Activated T-cell treated with anti-CD3 and anti-CD28 coated beads, Interleukin-2, amount 50 U/mL, for 48 hours (primary cell): ENCODE results near the gene RABGAP1L.
A peak's percentile ranks its signal among the peaks of the same experiment; 100 is the strongest.

ENCODE experiments used
- DNase-seq, 2 experiments: peaks; one replicate each; pipeline ENCODE4 v3.0.0-alpha.2; 2020

RABGAP1L gene

DNA sequence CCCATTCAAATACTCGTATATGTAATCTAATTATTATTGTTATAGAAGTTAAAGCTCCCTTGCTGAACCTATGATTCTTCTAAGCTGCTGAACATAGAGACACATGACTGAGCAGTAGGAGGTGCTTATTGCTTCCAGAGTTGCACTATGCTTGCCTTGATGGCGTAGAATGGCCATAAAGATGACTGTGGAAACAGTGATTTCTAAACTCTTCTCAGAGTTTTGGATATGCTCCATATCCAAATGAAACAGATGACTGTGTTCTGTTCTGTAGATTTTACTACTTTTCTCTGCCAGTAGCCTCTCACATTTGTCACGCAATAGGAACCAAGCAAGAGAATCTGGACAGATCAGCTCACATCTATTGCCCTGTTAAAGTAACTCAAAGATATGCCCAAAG, 752.3 kb downstream of the RABGAP1L start:
- DNase-seq = no peak

DNA sequence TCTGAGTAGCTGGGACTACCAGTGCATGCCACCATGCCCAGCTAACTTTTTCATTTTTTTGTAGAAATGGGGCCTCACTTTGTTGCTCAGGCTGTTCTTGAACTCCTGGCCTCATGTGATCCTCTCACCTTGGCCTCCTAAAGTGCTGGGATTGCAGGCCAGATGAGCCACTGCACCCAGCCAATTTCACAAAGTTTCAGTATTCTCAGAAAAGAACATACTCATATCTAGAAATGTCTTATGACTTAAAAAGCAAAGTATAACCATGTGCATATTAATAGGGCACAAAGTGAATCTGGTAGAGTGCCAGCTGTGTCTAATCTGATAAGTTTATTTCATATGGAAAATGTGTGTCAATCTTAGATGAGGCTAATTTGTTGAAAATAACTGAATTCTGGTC, 752.9 kb downstream of the RABGAP1L start:
- DNase-seq = peak; percentile 46 to 53

DNA sequence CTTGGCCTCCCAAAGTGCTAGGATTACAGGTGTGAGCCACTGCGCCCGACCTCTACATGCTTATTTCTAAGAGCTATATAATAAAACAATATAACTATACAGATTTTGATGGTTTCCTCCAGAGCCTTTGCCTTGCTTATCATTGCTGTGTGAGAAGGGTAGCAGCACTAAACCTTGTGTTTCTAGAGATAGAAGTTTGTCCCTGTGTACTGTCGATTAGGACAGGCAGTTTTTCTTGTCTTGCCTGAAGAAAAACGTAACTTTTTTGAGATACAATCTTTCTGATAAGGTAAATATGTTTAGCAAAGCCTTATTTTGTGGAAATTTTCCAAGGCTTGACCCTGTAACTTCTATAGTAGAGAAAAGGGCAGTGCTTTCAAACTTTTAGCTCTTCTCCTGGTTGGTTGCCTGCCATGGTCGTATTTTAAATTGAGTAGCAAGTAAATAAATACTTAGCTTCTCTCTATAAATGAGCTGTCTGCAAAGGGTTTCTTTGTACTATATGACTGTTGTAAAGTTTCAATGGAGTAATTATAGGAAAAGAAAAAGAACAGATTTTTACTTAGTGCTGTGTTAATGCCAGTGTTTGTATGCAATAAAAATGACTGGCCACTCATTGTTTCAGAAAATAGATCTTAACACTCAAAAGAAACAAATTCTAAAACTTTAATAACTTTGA, 754.0 kb downstream of the RABGAP1L start:
- DNase-seq = no peak

DNA sequence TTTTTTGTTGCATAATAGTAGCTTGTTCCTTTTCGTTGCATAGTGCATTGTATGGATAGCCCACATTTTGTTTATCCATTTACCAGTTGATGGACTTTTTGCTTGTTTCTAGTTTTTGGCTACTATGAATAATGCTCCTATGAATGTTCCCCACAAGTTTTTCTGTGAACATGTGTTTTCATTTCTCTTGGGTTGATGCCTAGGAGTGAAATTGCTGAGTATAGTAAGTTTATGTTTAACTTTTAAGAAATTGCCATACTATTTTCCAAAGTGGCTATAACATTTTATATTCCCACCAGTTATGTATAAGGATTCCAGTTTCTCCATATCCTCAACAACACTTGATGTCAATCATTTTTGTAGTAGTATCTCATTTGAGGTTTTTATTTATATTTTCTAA, 755.7 kb downstream of the RABGAP1L start:
- no peak for DNase-seq

DNA sequence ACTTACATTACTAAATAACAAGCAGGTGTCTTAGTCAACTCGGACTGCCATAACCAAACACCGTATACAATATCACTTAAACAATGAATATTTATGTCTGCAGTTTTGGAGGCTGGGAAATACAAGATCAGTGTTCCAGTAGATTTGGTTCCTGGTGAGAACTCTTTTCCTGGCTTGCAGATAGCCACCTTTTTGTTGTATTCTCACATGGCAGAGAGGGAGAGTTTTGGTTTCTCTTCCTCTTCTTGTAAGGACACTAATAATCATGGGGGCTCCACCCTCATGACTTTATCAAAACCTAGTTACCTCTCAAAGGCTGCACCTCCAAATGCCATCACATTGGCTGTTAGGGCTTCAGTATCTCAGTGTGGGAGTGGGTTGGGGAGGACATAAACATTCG, 757.5 kb downstream of the RABGAP1L start:
- DNase-seq = no peak

DNA sequence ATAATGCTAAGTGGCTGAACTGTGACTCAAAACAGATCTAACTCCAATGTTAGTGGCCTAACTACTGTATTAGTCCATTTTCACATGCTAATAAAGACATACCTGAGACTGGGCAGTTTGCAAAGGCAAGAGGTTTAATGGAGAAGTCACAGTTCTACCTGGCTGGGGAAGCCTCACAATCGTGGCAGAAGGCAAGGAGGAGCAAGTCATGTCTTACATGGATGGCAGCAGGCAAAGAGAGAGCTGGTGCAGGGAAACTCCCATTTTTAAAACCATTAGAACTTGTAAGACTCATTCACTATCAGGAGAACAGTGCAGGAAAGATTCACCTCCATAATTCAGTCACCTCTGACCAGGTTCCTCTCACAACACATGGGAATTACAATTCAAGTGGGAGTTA, 760.8 kb downstream of the RABGAP1L start:
- DNase-seq = no peak

DNA sequence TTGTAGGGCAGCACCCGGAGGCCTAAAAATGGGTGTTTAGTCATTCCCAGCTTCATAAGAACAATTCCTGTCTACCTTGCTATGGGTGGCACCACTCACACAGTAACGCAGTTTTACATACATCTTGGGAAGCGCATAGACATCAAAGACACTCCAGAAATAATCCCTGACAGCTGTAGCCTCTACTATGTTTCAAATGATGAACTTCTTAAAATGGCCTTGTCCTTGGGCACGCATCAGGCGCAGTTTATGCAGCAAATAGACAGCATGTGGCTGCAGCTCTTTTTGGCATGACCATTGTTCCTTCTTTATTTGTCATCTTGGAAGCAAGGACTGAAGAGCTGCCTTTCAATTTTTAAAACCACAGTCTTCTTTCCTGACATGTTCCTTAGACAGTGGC, 762.8 kb downstream of the RABGAP1L start:
- DNase-seq = no peak

DNA sequence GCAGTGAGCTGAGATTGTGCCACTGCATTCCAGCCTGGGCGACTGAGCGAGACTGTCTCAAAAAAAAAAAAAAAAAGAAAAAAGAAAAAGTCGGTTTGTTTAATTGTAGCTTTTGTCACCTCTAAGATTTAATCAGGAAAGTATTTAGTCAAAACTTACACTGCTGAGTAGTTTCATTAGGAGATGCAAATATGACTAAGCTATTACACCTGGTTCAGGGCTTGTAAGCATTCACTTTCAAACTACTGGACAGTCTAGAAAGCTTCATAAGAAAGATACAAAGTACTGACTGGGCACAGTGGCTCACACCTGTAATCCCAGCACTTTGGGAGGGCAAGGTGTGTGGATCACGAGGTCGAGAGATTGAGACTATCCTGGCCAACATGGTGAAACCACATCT, 764.5 kb downstream of the RABGAP1L start:
- DNase-seq = no peak

DNA sequence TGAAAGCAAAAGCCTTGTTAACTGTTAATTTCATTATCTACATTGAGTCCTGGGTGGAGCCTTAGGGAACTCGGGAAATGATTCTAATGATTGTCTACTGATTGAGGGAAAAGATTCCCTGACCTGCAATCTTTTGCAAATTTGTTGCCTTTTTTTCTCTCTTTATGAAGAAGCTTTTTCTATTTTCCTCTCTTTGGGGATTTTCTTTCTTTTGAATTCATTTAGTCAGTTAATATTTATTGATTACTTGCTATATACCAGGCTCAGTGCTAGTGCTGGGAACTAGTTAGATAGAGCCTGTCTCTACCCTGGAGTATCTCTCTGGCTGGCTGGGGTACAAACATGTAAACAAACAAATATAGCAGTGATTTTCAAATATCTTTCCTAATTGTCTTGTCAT, 769.2 kb downstream of the RABGAP1L start:
- no peak for DNase-seq

DNA sequence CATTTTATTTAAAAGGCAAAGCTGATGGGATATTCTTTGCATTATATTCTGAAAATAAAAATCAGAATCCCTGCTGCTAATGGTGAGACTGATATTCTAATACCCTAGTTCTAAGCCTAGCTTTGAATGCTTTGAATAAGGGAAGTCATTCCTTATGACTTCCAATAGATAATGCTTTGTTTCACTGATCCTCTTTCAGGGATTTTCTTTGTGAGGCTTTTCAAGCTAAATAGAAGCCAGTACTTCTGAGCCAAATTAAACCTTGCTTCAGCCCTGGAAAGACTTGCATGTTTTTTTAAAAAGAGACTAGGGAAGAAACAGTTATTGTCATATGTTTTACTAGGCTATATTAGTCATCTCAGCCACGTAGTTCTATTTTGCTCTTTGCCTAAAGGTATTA, 771.9 kb downstream of the RABGAP1L start:
- no peak for DNase-seq

DNA sequence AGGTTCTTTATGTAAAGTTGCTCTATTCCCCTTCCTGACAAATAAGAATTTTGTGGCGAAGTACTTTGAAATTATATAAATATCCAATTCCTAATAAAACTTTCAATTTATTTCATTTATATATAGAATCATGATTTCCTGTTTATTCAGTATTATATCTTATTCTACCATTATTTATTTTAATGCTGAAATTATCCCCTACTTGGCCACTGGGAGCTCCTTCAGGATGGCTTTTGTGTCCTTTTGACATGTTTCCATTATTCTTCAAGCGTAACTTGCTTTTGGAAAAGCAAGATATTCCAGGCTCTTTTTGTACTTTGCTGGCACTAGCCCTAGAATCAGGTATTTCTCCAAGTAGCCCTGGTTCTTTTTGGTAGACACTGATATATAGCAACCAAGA, 773.3 kb downstream of the RABGAP1L start:
- DNase-seq = no peak

DNA sequence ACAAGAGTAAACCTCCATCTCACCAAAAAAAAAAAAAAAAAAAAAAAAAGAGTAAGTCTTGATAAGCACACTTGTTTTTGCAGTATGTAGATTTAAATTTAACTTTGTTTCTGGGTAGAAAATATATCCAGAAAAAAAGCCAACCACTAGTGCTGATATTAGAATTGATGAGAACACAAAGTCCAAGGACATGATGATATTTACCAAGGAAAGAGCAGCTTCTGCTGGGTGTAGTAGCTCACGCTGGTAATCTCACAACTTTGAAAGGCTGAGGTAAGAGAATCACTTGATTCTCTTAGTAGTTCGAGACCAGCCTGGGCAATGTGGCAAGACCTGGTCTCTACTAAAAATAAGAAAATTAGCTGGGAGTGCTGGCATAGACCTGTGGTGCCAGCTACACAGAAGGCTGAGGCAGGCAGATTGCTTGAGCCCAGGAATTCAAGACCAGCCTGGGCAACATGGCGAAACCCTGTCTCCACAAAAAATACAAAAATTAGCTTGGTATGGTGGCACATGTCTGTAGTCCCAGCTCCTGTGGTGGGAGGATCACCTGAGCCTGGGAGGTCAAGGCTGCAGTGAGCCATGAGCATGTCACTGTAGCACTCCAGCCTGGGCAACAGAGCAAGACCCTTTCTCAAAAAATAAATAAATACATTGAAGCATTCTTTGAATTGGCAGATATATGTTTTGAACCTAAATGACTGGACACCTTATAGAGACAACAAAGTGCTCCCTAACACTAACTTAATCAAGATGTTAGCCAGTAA, 776.8 kb downstream of the RABGAP1L start:
- DNase-seq = no peak

DNA sequence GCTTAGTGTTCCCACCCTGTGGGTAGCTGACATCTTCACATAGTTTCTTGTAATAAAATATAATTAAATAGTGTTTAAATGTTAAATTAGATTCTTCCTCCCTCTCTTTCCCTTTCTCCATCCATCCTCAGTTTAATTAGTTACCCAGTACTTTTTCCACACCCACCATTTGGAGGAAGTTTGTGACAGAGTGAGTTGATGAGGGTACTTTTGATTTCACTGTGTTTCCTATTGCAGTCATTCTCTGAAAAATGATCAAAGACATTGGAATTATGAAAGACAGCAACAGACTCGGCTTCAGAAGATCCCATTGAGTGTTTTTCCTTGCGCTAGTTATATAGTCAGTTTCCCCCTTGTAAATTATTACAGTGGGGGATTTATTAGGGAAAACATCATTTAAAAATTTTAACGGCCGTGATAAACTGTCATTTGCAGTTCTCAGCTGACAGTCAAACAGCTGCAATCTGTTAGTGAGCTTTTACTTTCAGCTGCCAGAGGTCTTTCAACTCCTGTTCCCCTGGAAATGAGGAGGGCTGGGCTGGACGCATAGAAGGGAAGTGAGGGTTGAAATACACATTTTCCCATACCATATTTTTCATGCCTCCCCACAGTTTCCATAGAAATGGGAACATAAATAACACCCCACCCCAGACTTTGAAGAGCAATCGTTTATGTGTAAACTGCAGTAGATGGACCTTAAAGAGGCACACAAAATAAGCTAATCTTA, 779.1 kb downstream of the RABGAP1L start:
- no peak for DNase-seq

DNA sequence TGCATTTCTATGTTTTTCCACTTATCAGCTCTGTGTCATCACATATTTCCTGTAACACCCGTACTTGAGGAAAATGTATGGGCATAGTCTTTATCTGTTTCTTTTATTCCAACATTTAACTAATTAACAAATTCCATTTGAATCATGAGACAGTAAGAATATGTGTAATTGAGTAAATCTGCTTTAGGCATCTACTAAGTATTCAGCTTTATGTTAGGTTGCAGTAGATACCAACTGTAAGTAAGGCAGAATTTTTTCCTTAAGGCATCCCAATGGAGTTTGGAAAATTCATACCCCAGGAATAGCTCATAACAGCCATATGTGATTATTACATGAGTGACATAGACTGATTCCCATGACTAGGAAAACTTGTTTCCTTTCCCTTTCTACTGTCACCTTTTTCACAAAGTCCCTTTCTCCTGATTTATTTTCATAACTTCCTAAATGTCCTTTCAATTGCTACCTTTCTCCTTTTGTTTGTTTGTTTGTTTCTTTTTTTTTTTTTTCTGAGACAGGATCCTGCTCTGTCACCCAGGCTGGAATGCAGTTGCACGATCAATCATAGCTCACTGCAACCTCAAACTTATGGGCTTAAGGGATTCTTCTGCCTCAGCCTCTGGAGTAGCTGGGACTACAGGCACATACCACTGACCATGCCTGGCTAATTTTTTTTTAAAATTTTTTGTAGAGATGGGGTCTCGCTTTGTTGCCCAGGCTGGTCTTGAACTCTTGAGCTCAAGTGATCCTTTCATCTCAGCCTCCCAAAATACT, 780.6 kb downstream of the RABGAP1L start:
- DNase-seq = no peak

DNA sequence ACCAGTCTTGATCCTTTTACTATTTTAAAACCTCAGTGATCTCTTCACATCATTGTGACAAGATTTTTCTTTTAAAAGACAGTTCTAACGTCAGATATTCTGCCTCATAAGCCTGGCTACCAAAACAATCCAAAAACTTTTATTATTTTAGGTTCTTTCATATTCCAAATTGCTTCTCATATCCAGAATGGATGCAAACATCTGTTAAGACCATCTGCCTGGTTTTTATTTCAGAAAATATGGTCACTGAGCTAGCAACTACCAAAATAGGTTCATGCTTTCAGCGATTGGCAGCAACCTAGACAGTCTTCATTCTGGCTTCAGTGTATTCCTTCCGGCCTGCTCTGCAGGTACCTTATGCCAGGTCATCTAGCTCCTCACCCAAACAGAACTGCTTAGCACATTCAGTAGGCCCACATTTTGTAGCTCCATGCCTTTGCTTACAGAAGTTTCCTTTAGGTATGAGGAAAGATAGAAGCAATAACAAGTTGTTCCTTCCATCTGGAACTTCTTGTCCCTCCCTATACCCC, 781.4 kb downstream of the RABGAP1L start:
- DNase-seq = no peak

DNA sequence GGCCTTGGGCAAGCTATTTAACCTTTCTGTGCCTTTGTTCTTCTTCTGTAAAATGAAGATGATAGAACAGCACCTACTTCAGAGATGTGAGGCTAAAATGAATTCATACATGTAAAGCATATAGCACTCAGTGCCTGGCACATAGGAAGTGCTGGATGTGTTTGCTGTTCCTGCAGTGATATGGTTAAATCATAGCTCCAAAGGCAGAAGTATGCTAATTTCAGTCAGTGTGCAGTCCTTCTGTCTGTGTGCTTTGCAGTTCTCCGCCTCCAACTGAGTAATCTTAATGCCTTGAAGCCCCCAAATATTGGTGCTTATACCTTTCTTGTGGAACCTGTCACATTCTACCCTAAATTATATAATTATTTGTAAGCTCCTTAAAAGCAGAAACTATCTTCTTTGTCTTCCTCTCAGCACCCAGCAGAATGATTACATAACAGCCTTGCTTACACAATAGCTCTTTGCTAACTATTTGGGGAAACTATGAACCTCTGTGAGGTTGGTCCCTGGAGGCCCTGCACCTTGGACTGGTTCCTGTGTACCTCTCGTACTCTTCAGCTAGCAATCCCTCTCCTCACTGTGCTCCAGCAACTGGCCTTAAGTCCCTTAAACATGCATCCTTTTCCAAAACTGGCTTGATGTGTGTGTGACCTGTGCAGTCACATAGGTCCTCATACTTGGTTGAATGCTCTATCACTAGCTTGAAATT, 783.4 kb downstream of the RABGAP1L start:
- no peak for DNase-seq

DNA sequence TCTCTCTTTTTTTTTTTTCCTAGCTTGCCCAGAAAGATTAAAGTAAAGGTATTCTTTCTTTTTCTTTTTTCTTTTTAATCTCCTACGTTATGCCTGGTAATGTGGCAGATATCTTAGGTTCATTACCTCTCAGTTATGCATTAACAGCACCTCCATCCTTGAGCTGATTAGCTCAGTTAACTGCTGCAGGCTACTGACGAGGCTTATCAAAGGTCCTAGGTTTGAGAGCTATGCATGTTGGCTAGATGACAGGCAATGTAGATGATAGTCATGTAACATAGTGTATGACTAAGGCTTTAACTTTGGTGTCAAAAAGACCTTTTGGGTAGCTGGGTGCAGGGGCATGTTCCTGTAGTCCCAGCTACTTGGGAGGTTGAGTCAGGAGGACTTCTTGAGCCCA, 786.7 kb downstream of the RABGAP1L start:
- DNase-seq = no peak

DNA sequence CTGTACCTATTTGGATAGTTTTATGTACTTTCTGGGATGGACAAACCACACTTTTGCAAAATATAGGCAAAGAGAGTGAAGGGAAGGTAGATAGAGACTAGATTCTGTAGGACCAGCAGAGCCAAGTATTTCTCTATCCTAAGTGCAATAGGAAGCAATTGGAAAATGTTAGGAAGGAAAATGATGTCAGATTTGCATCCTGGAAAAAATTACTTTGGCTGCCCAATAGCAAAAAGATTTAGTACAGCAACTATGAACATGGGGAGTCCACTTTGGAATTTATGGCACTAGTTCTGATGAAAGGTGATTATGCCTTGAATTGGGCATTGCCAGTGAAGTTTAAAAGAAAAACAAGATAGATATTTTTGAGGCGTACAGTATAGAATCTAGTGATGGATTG, 789.7 kb downstream of the RABGAP1L start:
- DNase-seq = no peak

DNA sequence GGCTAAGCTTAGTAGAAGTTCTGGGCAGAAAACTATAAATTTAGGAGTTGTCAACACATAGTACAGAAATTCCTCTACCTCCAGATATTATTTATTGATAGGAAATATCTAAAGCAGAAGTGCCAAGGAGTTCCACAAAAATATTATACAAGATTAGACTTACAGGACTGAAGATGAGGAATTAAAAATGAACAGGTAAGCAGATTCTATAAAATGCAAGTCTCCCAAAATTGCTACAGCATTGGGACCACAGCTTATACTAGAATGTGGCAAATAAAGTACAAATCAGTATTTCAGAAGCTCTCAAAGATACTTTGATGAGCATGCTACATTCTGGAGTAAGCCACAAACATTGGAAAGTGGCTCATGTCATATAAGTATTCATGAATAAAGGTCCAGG, 790.3 kb downstream of the RABGAP1L start:
- no peak for DNase-seq

DNA sequence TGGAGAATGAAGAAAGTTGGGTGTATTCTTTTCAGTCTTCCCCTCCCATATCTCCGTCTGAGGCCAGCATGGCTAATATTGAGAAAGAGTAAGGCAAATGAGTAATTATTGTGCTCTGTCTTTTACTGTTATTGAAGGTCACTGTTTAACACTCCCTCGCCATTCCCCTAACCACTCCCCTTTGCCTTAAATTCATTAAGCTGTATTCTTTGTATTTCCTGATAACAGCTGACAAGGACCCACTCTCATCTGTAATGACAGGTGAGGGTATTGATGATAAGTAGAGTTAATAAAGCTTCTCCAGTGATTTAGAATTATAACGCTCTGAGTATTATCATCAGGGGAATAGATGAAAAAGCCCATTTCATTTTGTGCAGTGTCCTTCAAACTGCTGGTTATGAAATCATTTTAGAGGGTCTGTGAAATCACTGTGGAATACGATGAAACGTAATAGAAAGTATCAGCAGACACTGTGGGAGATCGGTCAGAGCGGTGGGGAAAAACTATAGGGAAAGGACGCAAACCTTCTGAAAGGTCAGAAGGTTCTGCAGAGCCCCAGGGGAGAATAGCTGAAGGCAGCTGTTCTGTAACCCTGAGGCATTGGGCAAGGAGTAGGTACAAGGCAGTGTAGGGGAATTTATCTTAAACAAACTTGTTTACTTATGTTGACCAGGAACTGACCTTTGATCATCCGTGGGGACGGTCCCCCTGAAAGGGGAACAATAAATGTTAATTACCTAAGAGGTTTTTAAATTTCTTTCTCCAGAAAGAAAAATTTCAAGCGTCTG, 794.2 kb downstream of the RABGAP1L start:
- DNase-seq = no peak

DNA sequence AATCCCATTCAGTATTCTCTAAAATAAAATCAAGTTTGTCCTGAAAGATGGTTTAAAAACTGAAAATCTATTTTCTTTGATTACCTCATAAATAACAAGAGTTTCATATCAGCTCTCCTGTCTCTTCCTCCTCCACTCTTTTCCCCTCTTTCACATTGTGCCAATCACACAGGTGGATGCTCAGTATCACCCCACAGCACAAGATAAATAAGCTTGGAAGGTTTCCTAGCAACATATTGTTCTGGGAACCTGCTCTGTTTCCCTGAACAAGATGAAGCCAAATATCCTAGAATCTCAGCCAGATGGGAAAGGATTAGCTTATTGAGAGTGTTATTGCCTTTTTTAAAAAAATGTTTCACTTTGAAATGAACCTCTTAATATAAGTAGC, 794.7 kb downstream of the RABGAP1L start:
- no peak for DNase-seq
